ENCODE data around the gene EEFSEC. TPM values are rescaled to one million over a fixed set of nuclear protein-coding genes. Genes with fewer than 3 reads are reported as not detected.

EEFSEC gene
- total RNA-seq, 1 experiment from 2014 or later, result 9.5 TPM

DNA sequence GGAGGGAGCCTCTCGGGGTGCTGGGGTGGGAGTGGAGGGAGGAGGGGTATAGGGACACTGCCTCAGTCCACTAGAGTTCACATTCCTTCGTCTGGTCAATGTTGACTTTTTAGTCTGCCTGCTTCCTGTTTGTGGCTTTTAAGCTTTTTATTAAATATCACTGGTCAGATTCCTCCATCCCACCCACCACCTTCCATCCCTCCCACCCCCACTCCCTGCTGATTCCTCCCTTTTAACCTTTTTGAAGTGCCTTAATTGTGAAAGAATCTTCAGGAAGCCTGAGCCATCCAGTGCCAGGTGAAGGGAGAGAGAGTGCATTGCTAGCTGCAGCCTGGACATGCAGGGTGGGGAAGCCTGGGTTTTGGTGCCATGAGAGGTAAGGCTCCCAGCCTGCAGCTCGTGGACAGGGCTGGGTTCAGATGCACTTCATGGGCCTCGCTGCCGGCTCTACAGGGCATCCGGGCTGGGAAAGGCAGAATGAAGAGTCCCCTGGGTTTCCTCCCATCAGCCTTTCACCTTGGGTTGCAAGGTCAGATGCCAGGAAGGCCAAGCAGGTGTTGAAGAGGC lies 207.5 kb downstream of the EEFSEC start:
- Histone ChIP-seq H3K9ac (ENCODE audit: extremely low read depth, insufficient read length, low read length) (no peak overlapping the region), H2BK120ac (ENCODE audit: low read depth, low read length, poor library complexity, severe bottlenecking) (no peak overlapping the region), H2BK20ac (ENCODE audit: low read depth, low read length, poor library complexity, severe bottlenecking) (no peak overlapping the region), H2AK5ac (ENCODE audit: insufficient read length, low read length) (no peak overlapping the region), H3K27me3 (ENCODE audit: insufficient read depth, low read length) (no peaks in the 10 kb centered on the region), H3K79me1 (ENCODE audit: insufficient read depth, low read depth, low read length, poor library complexity, severe bottlenecking) (no peaks in the 10 kb centered on the region), H4K5ac (ENCODE audit: insufficient read length, low read depth, low read length) (no peak overlapping the region), H2BK5ac (ENCODE audit: insufficient read length, low read length) (no peak overlapping the region), H3K4ac (ENCODE audit: low read depth, low read length) (no peak overlapping the region), H3K14ac (ENCODE audit: insufficient read depth, low read length) (peak overlapping the region; percentile 33; the same call in 1 of the 2 replicates), H3K4me2 (ENCODE audit: insufficient read depth, insufficient read length, low read length) (no peak overlapping the region), H3K18ac (ENCODE audit: insufficient read length, low read depth, low read length) (no peak overlapping the region), H3K79me2 (ENCODE audit: insufficient read depth, low read length) (no peaks in the 10 kb centered on the region), H3K23me2 (ENCODE audit: insufficient read length, low read depth, low read length, poor library complexity, severe bottlenecking) (no peaks in the 10 kb centered on the region), H3K9me3 (ENCODE audit: control insufficient read depth, low read depth, low read length) (no peaks in the 10 kb centered on the region), H2BK15ac (ENCODE audit: low read depth, low read length) (no peak overlapping the region), H3K27ac (ENCODE audit: insufficient read length, low read depth, low read length) (no peak overlapping the region), H2BK12ac (ENCODE audit: insufficient read length, low read depth, low read length) (no peak overlapping the region), H4K91ac (ENCODE audit: insufficient read length, low read depth, low read length) (no peak overlapping the region), H4K8ac (replicated peaks; ENCODE audit: insufficient read length, low read depth, low read length) (no peak overlapping the region), H3K56ac (ENCODE audit: insufficient read length, low read depth, low read length) (no peak overlapping the region), H2AFZ (ENCODE audit: low read length) (no peak overlapping the region), H4K20me1 (ENCODE audit: control insufficient read depth, insufficient read depth, insufficient read length) (no peaks in the 10 kb centered on the region), H3T11ph (ENCODE audit: low read length) (no peak overlapping the region), H3K23ac (ENCODE audit: insufficient read length, low read depth, low read length) (no peak overlapping the region), H3K4me1 (ENCODE audit: insufficient read depth, low read length) (no peaks in the 10 kb centered on the region)
- H3K36me3 Mint-ChIP-seq (ENCODE audit: insufficient read depth in 1 of 3, low read depth in 3 of 3), result peaks cover 0 to 3% (median 0%) of the 10 kb centered on the region in 3 experiments; a peak in 2 of 7 replicates
- TF ChIP-seq, protein P1, sequence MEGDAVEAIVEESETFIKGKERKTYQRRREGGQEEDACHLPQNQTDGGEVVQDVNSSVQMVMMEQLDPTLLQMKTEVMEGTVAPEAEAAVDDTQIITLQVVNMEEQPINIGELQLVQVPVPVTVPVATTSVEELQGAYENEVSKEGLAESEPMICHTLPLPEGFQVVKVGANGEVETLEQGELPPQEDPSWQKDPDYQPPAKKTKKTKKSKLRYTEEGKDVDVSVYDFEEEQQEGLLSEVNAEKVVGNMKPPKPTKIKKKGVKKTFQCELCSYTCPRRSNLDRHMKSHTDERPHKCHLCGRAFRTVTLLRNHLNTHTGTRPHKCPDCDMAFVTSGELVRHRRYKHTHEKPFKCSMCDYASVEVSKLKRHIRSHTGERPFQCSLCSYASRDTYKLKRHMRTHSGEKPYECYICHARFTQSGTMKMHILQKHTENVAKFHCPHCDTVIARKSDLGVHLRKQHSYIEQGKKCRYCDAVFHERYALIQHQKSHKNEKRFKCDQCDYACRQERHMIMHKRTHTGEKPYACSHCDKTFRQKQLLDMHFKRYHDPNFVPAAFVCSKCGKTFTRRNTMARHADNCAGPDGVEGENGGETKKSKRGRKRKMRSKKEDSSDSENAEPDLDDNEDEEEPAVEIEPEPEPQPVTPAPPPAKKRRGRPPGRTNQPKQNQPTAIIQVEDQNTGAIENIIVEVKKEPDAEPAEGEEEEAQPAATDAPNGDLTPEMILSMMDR (conservative IDR thresholded peaks at IDR 0.05), result no peak
- H3K9me3 Mint-ChIP-seq, result no peaks in the 10 kb centered on the region
- H3K27ac Mint-ChIP-seq, result peak overlapping the region in 1 of 3 experiments; percentile 48; a peak in 2 of 7 replicates
- no peak overlapping the region for H3K4me3 Mint-ChIP-seq
- WGBS (ENCODE audit: extremely low coverage, insufficient read length, low lambda C conversion rate), result no CpG with 5 or more reads among the region's 6 CpGs
- H3K27me3 Mint-ChIP-seq (ENCODE audit: low read depth), result no peaks in the 10 kb centered on the region
- peaks cover 0 to 6% of the 10 kb centered on the region in 2 experiments; a peak in 1 of 4 replicates for H3K4me1 Mint-ChIP-seq
- no peak for DNase-seq
